ENCODE results near the gene STK32B. TPM values are rescaled to one million over a fixed set of nuclear protein-coding genes. Genes with fewer than 3 reads are reported as not detected.

STK32B gene
- total and polyA plus RNA-seq, 2 of the 8 experiments (the other 6 are each of a cell fraction or from before 2014, with no cell fraction given), result 2.3 to 2.5 TPM

GRCh38 chr4:5186271-5187064, 135.2 kb downstream of the STK32B start (continued):
- no peak for TF ChIP-seq RBBP5 (IDR thresholded peaks at IDR 0.05; ENCODE audit: borderline replicate concordance, low read depth, low read length)

Data from H1 (cell line).